ENCODE measurements around the gene CDH15.
A peak's percentile ranks its signal among the peaks of the same experiment; 100 is the strongest.

The CDH15 gene

GRCh38 chr16:89198417-89199240, 27.1 kb downstream of the CDH15 start:
- no peak for TF ChIP-seq JUND (IDR thresholded peaks at IDR 0.05; ENCODE audit: low read depth)
- in situ Hi-C loops (cut with HindIII; ENCODE audit: low pct_unique_long_range_greater_than_20kb, low sequenced_read_pairs) = no loop called here
- no peak for DNase-seq (ENCODE audit: low read depth in 1 of 2, low spot score in 1 of 2)

GRCh38 chr16:89199241-89200123, 27.9 kb downstream of the CDH15 start:
- DNase-seq (ENCODE audit: low read depth in 1 of 2, low spot score in 1 of 2) = no peak
- no peak for TF ChIP-seq JUND (IDR thresholded peaks at IDR 0.05; ENCODE audit: low read depth)
- in situ Hi-C loops (cut with HindIII; ENCODE audit: low pct_unique_long_range_greater_than_20kb, low sequenced_read_pairs) = no loop called here

- DNase-seq (ENCODE audit: low read depth in 1 of 2, low spot score in 1 of 2) = no peak
- in situ Hi-C loops (cut with HindIII; ENCODE audit: low pct_unique_long_range_greater_than_20kb, low sequenced_read_pairs) = no loop called here
- TF ChIP-seq JUND (IDR thresholded peaks at IDR 0.05; ENCODE audit: low read depth) = no peak
Observed at GRCh38 chr16:89200124-89200849, 28.7 kb downstream of the CDH15 start, which contains the start of gene SLC22A31. SLC22A31 (minus strand) TSS chr16:89200537; CDS start chr16:89200501, 36 bp downstream.

- no peak for TF ChIP-seq JUND (IDR thresholded peaks at IDR 0.05; ENCODE audit: low read depth)
- in situ Hi-C loops (cut with HindIII; ENCODE audit: low pct_unique_long_range_greater_than_20kb, low sequenced_read_pairs) = no loop called here
- DNase-seq (ENCODE audit: low read depth in 1 of 2, low spot score in 1 of 2) = no peak
Observed at GRCh38 chr16:89200850-89201411, 29.4 kb downstream of the CDH15 start.

- no peak for TF ChIP-seq JUND (IDR thresholded peaks at IDR 0.05; ENCODE audit: low read depth)
- DNase-seq (ENCODE audit: low read depth in 1 of 2, low spot score in 1 of 2) = peak; percentile 95 to 98
- in situ Hi-C loops (cut with HindIII; ENCODE audit: low pct_unique_long_range_greater_than_20kb, low sequenced_read_pairs) = no loop called here
Observed at GRCh38 chr16:89201439-89202377, 30.2 kb downstream of the CDH15 start.

- in situ Hi-C loops (cut with HindIII; ENCODE audit: low pct_unique_long_range_greater_than_20kb, low sequenced_read_pairs) = no loop called here
- no peak for TF ChIP-seq JUND (IDR thresholded peaks at IDR 0.05; ENCODE audit: low read depth)
- DNase-seq (ENCODE audit: low read depth in 1 of 2, low spot score in 1 of 2) = no peak
Observed at GRCh38 chr16:89202422-89203215, 31.1 kb downstream of the CDH15 start.

- in situ Hi-C loops (cut with HindIII; ENCODE audit: low pct_unique_long_range_greater_than_20kb, low sequenced_read_pairs) = no loop called here
- DNase-seq (ENCODE audit: low read depth in 1 of 2, low spot score in 1 of 2) = no peak
- no peak for TF ChIP-seq JUND (IDR thresholded peaks at IDR 0.05; ENCODE audit: low read depth)
Observed at GRCh38 chr16:89207993-89208392, 36.4 kb downstream of the CDH15 start.

- DNase-seq (ENCODE audit: low read depth in 1 of 2, low spot score in 1 of 2) = no peak
- in situ Hi-C loops (cut with HindIII; ENCODE audit: low pct_unique_long_range_greater_than_20kb, low sequenced_read_pairs) = no loop called here
- TF ChIP-seq JUND (IDR thresholded peaks at IDR 0.05; ENCODE audit: low read depth) = no peak
Observed at GRCh38 chr16:89209522-89210044, 38.0 kb downstream of the CDH15 start.

GRCh38 chr16:89210165-89210903, 38.8 kb downstream of the CDH15 start:
- DNase-seq (ENCODE audit: low read depth in 1 of 2, low spot score in 1 of 2) = no peak
- in situ Hi-C loops (cut with HindIII; ENCODE audit: low pct_unique_long_range_greater_than_20kb, low sequenced_read_pairs) = no loop called here
- no peak for TF ChIP-seq JUND (IDR thresholded peaks at IDR 0.05; ENCODE audit: low read depth)

All from T47D (cell line).